ENCODE measurements around the gene LRRK2.

- TF ChIP-seq YY1 (IDR thresholded peaks at IDR 0.05; ENCODE audit: insufficient read depth, insufficient read length) (no peak), ZNF274 (IDR thresholded peaks at IDR 0.05; ENCODE audit: low read depth, low read length) (no peak), SUZ12 (IDR thresholded peaks at IDR 0.05; ENCODE audit: extremely low read depth, insufficient read depth, insufficient read length) (no peak)
These were observed 41.1 kb upstream of the LRRK2 start for GRCh38 chr12:40183715-40184114.

Measured in NT2/D1 (cell line).